ENCODE results near the gene AGRN. TPM values are rescaled to one million over a fixed set of nuclear protein-coding genes. Genes with fewer than 3 reads are reported as not detected.

Gene AGRN
- total and polyA plus RNA-seq, 2 of the 4 experiments (the other 2 are of a cell fraction) = 8.1 to 115 TPM

DNA sequence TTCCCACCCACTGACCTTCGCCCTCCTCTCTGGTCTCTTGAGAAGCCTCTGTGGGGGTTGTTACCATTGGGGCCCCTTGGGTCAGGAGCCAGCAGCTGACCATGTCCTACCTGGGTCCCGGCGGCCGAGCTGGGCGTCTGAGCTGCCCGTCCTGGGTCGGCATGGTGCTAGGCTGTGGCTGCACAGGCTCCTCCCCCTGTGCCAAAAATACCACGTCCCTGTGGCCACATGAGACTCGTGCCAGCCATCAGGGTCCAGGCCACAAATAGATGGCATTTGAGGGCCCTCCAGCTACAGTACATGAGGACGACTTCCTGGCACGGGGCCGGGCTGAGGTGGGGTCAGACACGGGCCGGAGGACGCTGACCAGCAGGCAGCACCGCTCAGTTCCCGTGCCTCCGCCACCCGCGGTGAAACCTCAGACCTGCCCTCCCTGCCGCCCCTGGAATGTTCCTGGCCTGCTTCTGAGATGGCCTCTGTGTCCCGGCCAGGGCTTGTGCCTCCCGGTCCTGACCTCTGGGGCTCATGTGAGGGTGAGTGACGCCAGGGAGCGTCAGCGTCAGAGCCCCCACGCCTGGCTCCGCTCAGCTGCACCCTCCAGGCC, 37.9 kb upstream of the AGRN start, which contains the start of gene PERM1:
Gene PERM1 (minus strand): TSS at position 139 of the 604 bp plus-strand sequence. CDS start 1,064 bp downstream, outside the sequence.
- H2BK20ac ChIP-seq (ENCODE audit: low read depth, low read length) = no peak within 1 kb of the TSS
- no TSS peak for BruUV-seq (replicated peaks)
- H2AK9ac ChIP-seq (replicated peaks; ENCODE audit: low read depth, low read length, poor library complexity) = peak within 1 kb of the TSS; percentile 37
- H3K9ac ChIP-seq (ENCODE audit: low read depth, low read length) = no peak within 1 kb of the TSS
- H3K9me1 ChIP-seq (ENCODE audit: insufficient read depth, low read length) = no peaks in the 10 kb centered on the region
- no peaks in the 10 kb centered on the region for H3K36me3 ChIP-seq (ENCODE audit: control insufficient read depth, insufficient read depth, low read length)
- ChIA-PET CTCF (no interaction called here), POLR2A (ENCODE audit: unreplicated experiment) (no interaction called here)
- H3K14ac ChIP-seq (replicated peaks; ENCODE audit: low read depth, low read length) = no peak within 1 kb of the TSS
- TF ChIP-seq POLR2A (IDR thresholded peaks at IDR 0.05; ENCODE audit: low read depth, low read length) = no peak; the same call in 1 of the 2 replicates
- TF ChIP-seq, protein P1, sequence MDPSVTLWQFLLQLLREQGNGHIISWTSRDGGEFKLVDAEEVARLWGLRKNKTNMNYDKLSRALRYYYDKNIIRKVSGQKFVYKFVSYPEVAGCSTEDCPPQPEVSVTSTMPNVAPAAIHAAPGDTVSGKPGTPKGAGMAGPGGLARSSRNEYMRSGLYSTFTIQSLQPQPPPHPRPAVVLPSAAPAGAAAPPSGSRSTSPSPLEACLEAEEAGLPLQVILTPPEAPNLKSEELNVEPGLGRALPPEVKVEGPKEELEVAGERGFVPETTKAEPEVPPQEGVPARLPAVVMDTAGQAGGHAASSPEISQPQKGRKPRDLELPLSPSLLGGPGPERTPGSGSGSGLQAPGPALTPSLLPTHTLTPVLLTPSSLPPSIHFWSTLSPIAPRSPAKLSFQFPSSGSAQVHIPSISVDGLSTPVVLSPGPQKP (IDR thresholded peaks at IDR 0.05; ENCODE audit: borderline replicate concordance, low read depth, low read length) = no peak
- no peak for TF ChIP-seq CEBPB (IDR thresholded peaks at IDR 0.05; ENCODE audit: low read depth, low read length)
- TF ChIP-seq FOS (IDR thresholded peaks at IDR 0.05; ENCODE audit: low read depth, low read length) = no peak
- TF ChIP-seq MAZ (IDR thresholded peaks at IDR 0.05; ENCODE audit: borderline replicate concordance, low read depth, low read length) = no peak
- H3K9me3 ChIP-seq (ENCODE audit: control insufficient read depth, insufficient read depth, low read length) = no peaks in the 10 kb centered on the region
- H4K8ac ChIP-seq (ENCODE audit: low read depth in 2 of 2, low read length in 2 of 2) = no peak within 1 kb of the TSS
- DNase-seq (no peak), ATAC-seq (ENCODE audit: low read depth) (no peak)
- H2BK15ac ChIP-seq (ENCODE audit: low read depth, low read length) = no peak within 1 kb of the TSS
- no peak within 1 kb of the TSS for H3K27ac ChIP-seq (ENCODE audit: insufficient read depth, low read length)
- peak within 1 kb of the TSS; percentile 14 for H2AFZ ChIP-seq (replicated peaks; ENCODE audit: low read length, poor library complexity)
- dilution Hi-C loops (cut with HindIII; ENCODE audit: low sequenced_read_pairs, unreplicated experiment) (no loop called here), intact Hi-C loops (cut with micrococcal nuclease) (loop anchor here (5.0 kb wide), 1 partner anchor 250 kb away; the partner anchor contains the start of genes B3GALT6 and SDF4), in situ Hi-C loops (cut with MboI; ENCODE audit: low sequenced_read_pairs) (no loop called here)
- no peak within 1 kb of the TSS; the same call in 1 of the 2 replicates for H2AK5ac ChIP-seq (ENCODE audit: low read depth, low read length)
- H3K18ac ChIP-seq (ENCODE audit: low read depth, low read length) = no peak within 1 kb of the TSS
- no peaks in the 10 kb centered on the region; the same call in 1 of the 2 replicates for H4K20me1 ChIP-seq (ENCODE audit: insufficient read depth, low read length)
- H2BK5ac ChIP-seq (ENCODE audit: low read depth, low read length, poor library complexity, severe bottlenecking) = no peak within 1 kb of the TSS
- no peak within 1 kb of the TSS for H3K4me2 ChIP-seq (ENCODE audit: low read depth, low read length)
- H3K4me3 ChIP-seq (ENCODE audit: insufficient read depth, low read depth, low read length) = no peak within 1 kb of the TSS
- H3K79me1 ChIP-seq (ENCODE audit: low read depth in 1 of 2, low read length in 2 of 2) = no peaks in the 10 kb centered on the region
- H3K27me3 ChIP-seq (ENCODE audit: control insufficient read depth, insufficient read depth, low read length) = peaks cover 5% of the 10 kb centered on the region; the same call in 1 of the 2 replicates
- H3K23ac ChIP-seq (ENCODE audit: low read depth, low read length) = no peak within 1 kb of the TSS
- H4K91ac ChIP-seq (ENCODE audit: insufficient read depth, low read depth, low read length) = no peak within 1 kb of the TSS
- H3K56ac ChIP-seq (ENCODE audit: extremely low read depth, insufficient read depth, low read length) = no peak within 1 kb of the TSS
- H3K4me1 ChIP-seq (ENCODE audit: control insufficient read depth, insufficient read depth, low read length) = no peaks in the 10 kb centered on the region
- no peak within 1 kb of the TSS for H2BK120ac ChIP-seq (ENCODE audit: low read depth, low read length)
- no peak within 1 kb of the TSS for H4K5ac ChIP-seq (ENCODE audit: low read depth, low read length)
- H3K4ac ChIP-seq (ENCODE audit: low read depth, low read length) = no peak within 1 kb of the TSS
- 72% methylated on average over 20 of the region's 28 CpGs; no CpG with 5 or more reads in 1 of the 2 experiments for WGBS, 2 experiments (ENCODE audit: extremely low coverage in 2 of 2, insufficient read length in 1 of 2)

Data from IMR-90 (cell line).